Activated CD8-positive, alpha-beta memory T cell treated with anti-CD3 and anti-CD28 coated beads, Interleukin-2, amount 50 U/mL, for 4 hours (primary cell): ENCODE results near the gene CREB5.

Experiments
- DNase-seq: peaks from one replicate; pipeline ENCODE4 v3.0.0-alpha.2; 2020

CREB5 gene

DNA sequence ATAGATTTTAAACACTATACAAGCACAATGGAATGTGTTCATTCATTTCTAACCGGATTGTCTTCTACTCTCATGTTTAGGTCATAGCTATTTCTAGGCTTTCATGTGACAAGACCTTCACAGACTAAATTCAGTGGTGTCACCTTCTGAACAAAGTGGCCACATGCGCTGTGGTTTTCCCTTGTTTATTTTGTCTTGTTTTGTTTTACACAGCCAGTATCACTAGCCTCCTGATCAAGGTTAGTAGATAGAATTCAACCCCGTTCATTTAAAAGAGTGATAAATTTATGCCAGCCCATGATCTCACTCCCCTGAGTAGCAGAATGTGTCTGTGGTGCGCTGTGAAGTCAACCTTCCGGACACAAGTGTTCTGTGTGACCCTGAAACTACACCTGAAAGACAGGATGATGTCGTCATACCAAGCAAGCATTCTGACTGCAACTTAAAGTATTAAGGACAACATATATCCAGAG lies 209.1 kb downstream of the CREB5 start:
- no peak for DNase-seq

DNA sequence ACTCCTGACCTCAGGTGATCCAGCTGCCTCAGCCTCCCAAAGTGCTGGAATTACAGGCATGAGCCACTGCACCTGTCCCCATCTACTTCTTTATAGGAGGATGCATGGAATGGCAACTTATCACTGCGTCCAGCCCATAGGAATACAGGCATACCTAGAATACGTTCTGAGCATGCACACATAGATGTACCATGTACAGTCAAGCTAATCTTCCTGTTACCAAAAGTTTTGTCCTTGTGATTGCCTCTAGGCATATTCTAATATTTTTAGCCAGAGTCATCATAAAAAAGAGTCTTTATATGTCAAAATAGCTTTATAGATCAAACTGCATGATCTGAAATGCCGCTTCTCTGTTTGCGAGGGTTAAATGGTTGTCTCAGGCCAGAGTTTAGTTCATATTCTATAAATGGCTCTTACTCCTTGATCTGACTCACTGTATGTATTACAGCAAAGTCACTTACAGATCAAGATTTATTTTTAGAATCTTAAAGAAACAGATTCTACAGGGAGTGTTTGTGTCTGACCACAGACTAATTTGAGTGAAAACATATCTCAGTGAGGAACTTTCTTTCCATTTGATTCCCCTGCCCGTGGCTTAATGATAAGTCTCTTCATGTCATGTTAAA lies 210.9 kb downstream of the CREB5 start:
- DNase-seq, result no peak

DNA sequence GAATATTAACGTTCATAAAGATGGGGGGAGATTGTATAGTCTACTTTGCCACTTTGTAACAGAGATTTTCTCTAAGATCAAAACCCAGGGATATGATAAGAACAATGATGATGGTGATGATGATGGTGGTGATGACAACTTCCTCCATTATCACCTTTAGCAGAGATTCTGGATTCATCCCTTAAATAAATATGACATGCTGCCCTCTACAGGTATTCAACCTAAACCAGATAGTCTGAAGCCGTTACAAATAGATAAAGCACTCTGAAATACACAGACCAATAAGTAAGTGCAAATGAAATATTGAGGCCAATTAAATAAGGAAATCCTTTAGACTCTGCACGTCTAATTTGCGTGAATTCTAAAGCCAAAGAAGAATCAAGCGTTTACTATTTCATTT lies 211.5 kb downstream of the CREB5 start:
- DNase-seq, result no peak

DNA sequence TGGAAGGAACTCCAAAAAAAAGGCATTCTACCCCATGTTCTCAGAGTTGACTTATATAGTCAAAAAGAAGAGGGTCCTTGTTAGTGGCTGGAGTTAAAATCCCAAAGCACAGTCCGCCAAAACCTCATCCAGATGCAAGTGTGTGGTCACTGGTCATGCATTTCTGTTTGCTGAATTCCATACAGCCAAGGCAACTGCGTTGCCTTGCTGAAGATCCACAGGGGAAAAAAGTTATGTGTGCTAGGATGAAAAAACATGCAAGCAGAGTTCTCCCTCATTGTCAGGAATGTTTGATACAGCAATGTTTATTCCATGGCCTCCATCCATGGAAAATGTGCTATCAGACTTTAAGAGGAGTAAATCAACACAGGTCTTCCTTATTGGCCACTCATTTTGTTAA lies 213.1 kb downstream of the CREB5 start:
- DNase-seq, result no peak

DNA sequence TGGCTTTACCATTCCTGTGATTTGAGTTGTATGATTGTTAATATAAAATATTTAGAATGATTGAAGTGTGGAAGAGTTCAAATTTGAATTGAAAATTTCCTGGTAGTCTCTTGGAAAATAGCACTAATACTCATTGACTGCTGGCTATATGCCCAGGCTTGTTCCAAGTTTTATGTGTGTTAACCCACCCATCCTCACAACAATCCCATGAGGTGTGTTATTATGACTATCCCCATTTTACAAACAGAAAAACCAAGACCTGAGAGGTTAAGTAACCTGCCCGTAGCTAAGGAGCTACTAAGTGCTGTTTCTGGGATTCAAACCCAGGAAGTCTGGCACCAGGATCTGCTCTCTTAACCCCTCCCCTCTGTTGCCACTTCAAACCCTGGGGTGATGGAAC lies 213.9 kb downstream of the CREB5 start:
- DNase-seq, result no peak

- DNase-seq, result peak; percentile 20
Measured at GRCh38 chr7:28626624-28627262, 214.4 kb downstream of the CREB5 start.

- no peak for DNase-seq
Measured at GRCh38 chr7:28627263-28627653, 214.9 kb downstream of the CREB5 start.

DNA sequence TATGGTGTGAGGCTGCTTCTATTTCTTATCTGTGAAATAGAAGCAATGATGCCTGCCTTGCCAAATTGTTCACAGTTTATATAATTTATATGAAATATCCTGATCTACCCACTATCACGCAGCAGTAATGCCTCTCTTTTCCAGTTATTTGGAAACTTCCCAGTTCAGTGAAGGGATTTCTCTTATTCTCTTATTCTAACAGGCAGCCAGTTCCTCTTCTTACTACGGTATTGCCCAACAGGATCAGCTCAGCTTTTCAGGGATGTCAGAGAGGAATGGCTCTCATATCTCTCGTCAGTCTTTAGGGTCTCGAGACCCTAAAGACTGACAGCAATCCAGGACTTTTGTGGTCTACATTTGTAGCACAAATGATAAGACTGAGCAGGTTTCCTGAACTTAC lies 215.6 kb downstream of the CREB5 start:
- no peak for DNase-seq

GRCh38 chr7:28629216-28629842 lies 217.0 kb downstream of the CREB5 start:
- no peak for DNase-seq

GRCh38 chr7:28630350-28630749 lies 218.0 kb downstream of the CREB5 start:
- DNase-seq, result no peak

DNA sequence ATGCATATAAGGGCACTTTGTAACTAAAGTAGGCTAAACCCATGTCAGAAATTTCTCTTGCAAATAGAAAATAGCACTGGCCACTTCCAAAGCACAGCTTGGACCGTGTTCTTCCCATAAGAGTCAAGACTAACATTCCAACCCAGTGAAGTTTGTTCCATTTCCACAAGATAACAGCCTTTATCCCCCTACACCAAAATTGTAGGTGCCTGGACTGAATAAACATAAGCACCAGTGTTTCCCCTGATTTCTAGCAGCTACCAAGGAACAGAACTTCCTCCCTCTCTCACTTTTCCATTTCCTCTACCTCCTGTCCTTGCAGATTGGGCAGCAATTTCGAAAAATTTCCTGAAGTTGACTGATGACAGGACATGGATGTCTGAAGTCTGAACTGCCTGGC lies 219.7 kb downstream of the CREB5 start:
- no peak for DNase-seq

DNA sequence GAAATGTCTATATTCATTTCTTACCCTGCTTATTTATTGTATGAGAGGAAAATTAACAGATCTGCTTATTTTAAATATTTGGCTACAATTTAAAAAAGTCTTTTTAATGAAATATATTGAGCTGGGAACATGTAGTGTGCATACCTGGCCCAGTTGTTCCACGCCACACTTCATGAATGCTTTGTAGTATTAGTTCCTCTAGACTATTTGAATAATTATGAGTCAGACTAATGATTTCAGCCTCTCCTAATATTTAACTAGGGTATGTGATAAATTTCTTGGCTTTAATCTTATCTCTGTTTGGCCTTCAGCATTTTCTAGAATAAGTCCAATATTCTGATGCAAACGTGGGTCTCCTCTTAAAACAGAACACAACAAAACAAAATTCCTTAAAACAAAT lies 226.6 kb downstream of the CREB5 start:
- no peak for DNase-seq

DNA sequence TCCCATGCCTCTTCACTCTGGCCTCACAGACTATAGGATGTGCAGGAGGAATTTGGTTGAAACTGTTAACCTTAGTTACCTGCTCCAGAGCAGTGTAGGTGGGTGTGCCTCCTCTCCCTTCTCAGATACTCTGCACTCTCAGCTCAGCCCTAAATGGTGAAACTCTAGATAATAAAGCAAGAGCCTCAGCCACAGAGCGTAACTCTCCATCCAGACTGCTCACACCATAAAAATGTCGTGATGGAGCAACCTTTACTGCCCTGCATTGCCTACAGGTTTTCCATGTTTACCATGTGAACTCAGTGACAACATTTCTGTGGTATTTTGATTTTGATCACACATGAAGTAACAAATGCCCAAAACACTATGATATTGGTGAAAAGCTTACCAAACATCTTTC lies 227.7 kb downstream of the CREB5 start:
- no peak for DNase-seq

DNA sequence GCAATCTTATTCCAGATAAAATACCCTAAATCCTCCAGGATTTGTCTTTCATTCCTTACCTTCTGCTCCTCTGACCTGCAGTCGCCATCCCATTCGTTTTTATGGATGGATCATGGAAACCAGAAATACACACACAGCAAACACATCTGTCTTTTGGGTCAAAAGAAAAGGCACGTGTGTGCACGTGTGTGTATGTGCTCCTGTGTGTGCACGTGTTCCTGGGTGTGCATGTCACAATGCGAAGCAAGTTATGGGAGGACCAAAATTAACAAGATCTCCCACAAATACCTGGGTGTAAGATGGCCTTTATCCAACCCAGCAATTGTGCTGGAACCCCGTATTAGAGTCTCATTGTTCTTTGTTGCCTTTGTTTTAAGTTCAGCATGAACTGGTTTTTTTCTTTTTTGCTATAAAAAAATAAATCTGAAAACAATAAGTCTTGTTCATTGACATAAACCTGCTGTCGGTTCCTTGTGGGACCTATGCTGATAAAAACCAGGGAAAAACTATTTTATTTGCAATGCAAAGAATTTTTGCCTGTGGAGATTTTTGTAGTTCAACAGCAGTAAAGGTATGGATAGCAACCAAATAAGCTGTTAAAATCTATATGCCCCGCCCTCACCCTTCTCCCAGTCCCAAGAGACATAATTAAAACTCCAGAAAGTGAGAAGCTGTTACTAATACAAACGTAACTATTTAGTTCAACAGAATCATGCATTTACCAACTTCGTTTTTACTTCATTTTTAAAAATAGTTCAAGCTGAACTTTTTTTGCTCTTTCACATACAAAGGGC lies 229.6 kb downstream of the CREB5 start:
- no peak for DNase-seq

DNA sequence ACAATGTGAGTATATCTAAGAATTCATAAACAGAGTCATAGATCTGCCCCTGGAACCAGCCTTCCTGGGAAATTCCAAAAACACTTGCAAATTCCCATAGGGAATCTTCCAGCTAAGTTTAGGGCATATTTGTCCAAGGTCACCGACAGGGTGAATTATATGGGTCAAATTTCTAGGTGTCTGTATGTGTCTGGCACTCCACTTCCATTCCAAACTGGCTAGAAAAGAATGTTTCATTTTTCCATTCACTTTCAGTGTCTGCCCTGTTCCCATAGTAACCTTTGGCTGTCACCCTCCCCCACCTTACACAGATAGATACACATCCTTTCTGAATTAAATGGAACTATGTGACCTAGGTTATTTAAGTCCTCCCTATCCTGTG lies 230.9 kb downstream of the CREB5 start:
- DNase-seq, result no peak

DNA sequence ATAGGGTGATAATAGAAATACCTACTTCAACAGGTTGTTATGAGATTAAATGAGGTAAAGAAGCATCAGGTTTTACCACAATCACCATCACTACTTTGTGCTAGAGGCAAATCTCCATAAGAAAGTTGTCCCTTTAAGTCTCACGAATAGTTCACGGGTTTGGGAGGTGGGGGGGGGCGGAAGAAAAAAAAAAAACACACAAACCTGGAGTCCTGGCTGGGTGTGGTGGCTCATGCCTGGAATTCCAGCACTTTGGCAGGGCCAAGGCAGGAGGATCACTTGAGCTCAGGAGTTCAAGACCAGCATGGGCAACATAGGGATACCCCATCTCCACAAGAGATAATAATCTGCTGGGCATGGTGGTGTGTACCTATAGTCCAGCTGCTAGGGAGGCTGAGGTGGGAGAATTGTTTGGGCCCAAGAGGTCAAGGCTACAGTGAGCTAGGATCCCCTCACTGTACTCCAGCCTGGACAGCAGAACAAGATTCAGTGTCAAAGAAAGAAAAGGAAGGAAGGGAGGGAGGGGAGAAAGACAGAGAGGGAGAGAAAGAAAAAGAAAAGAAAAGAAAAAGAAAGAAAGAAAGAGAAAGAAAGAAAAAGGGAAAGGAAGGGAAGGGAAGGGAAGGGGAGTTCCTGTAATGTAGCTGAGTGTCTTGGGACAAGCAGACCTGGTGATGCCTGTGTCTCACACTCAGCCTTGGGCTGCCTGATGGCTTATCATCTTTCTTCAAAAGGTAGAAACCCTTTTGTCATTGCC lies 231.4 kb downstream of the CREB5 start:
- DNase-seq, result no peak

DNA sequence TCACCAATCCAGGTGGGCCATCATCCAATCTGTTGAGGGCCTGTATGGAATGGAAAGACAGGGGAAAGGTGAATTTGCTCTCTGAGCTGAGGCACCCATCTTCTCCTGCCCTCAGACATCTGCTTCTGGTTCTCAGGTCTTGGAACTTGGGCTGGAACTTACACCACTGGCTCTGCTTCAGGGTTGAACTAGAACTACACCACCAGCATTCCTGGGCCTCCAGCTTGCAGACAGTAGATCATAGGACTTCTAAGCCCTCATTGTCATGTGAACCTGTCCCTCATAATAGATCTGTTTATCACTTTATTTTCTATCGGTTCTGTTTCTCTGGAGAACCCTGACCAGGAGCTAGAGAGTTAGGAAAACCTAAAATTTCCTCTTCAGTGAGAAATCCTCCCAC lies 233.5 kb downstream of the CREB5 start:
- no peak for DNase-seq

DNA sequence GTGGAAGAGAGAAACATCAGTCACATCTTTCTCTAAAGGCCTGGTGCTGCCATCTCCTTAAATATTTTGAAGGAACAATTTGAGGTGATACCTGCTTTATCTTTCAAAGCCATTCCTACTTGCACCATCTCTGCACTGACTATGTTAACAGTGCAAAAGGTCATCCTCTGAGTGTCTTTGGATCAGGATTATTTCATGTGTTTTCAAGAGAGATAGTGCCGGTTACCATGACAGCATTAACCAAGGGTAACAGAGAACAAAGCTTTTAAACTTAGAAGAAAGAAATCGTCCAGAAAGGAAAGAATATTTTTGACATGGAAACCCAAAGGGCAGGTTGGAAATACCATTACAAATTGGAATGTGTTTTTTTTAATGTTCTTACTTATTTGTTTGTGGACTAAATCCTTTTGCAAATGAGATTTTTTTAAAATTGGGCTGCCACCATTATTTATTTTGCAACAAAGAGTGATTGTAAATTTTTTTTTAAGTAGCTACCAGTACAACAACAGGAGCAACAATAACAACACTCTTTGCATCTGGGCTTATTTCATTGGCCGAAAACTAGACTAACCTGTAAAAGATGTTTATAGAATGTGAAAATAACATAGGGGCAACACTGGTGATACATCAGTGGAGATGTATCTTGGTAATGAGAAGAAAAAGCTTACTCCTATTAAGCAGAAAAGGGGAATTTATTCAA lies 234.2 kb downstream of the CREB5 start:
- no peak for DNase-seq

GRCh38 chr7:28647076-28647421 lies 234.7 kb downstream of the CREB5 start:
- no peak for DNase-seq

DNA sequence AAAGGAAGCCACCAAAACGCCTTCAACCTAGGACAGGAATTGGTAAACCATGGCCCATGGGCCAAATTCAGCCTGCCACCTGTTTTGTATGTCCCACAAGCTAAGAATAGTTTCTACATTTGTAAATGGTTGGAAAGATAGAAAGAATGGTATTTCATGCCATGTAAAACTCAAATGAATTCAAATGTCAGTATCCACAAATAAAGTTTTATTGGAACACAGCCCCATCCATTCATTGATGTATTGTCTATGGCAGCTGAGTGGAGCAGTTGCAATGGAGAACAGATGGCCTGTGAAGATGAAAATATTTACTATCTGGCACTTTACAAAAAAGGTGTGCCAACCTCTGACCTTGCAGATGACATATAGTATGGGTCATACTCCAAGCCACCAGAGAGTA lies 236.9 kb downstream of the CREB5 start:
- DNase-seq, result no peak

DNA sequence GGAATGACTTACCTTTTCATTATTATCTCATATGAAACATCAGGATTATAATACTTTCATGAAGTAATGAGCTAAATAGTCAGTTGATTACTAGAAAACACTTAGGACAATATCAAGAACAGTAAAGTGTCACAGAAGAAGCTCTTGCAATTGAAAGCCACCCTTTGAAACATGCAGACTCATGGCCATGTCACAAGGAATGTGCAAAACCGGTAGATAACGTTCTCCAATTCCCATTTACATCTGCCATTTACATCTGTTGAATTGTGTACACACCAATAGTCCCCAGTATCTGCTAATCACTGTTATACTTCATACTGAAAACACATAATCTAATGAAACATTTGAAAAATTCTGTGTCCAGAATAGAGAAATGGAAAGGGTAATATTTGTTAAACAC lies 237.5 kb downstream of the CREB5 start:
- DNase-seq, result no peak

DNA sequence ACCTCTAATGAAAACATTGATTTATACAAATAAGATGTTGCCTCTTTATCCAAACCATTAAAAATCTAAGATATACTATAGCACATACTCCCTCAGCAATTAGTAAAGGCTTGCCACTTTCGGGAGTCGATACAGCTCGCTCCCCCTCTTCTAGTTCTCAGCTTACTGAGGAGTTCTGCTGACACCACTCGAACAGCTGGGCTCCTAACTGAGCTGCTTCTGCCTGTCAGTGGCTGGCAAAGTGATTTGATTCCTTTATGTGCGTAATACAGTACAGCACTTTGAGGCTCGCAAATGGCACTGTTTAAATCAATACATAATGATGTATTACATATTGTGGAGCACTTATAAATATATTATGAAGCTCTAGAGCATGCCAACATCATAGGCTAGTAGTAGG lies 241.8 kb downstream of the CREB5 start:
- no peak for DNase-seq

DNA sequence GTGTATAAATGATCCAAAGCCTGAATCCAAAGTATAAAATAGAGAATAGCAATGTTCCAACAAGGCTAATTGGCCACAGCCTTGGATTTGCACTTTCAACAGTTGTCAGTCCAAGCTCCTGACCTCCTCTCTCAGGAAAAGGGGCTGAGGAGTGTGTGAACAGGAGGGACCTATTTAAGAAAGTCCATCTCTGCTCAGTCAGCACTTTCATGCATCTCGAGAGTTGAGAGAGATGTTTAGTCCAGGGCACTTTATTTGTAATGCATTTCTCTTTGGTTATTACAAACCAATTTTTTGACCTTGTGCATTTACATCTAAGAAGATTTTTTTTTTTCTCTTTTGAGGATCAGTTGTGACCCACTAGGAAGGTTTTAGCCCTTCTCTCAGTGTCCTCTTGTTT lies 244.2 kb downstream of the CREB5 start:
- no peak for DNase-seq
